Measurements from ENCODE around the gene ADGRL3. TPM values are rescaled to one million over a fixed set of nuclear protein-coding genes. Genes with fewer than 3 reads are reported as not detected.

Gene ADGRL3
- 0.02 to 0.05 TPM (median 0.02 TPM) in 3 of 5 replicates, not detected in the others for total RNA-seq (2022; extraction: Qiagen RNA extraction; ENCODE audit: low read depth)

GRCh38 chr4:61200187-61200915 is at the start of gene ADGRL3:
Gene ADGRL3 (plus strand): TSS chr4:61200326.

